Tibial artery (tissue), 4 donors: ENCODE data around the gene BCL3.

Experiments used
- DNase-seq, 2 donors: peaks; one replicate each; pipeline ENCODE4 v3.0.0-alpha.2; 2019
- H3K27ac ChIP-seq, 2 donors: fragments of 200-600 bp; sonication (generic) in 1 of 2; 1 replicate in 1 of 2; 2 replicates in 1 of 2; pipeline ENCODE4 v1.5.1; 2018 to 2019; ENCODE audit warnings: mild to moderate bottlenecking in 1 of 2
- H3K27me3 ChIP-seq, 2 donors: fragments of 200-600 bp; sonication (generic) in 1 of 2; one replicate each; pipeline versions ENCODE4 v1.5.1 to v1.6.0; 2016 to 2019
- H3K36me3 ChIP-seq, 3 donors: fragments of 200-600 bp; sonication (generic) in 2 of 3; one replicate each; pipeline ENCODE4 v1.5.1; 2016 to 2019; ENCODE audit warnings: mild to moderate bottlenecking in 2 of 3
- H3K4me1 ChIP-seq, 4 donors: fragments of 200-600 bp; sonication (generic) in 2 of 4; 1 replicate in 3 of 4; 2 replicates in 1 of 4; pipeline ENCODE4 v1.5.1; 2016 to 2019
- H3K4me3 ChIP-seq, 2 donors: fragments of 200-600 bp; sonication (generic) in 1 of 2; 1 replicate in 1 of 2; 2 replicates in 1 of 2; pipeline ENCODE4 v1.5.1; 2018 to 2019; ENCODE audit warnings: mild to moderate bottlenecking in 2 of 2
- H3K9me3 ChIP-seq, 3 donors: fragments of 200-600 bp; sonication (generic) in 1 of 3; one replicate each; pipeline ENCODE4 v1.5.1; 2016 to 2019
- intact Hi-C: fragments of 100-400 bp; cut with DNase I; formaldehyde crosslinking; loops from one replicate; pipeline ENCODE4 v1.15.0; 2023; ENCODE audit warnings: low total_unique reads
- TF ChIP-seq, protein P1 (sequence below), 2 experiments: fragments of 200-600 bp in 1 of 2; fragments of 450-650 bp in 1 of 2; IDR thresholded peaks; one replicate each; pipeline ENCODE4 v1.5.1; 2017 to 2019; ENCODE audit warnings: antibody characterized with exemption in 2 of 2, mild to moderate bottlenecking in 1 of 2, moderate library complexity in 1 of 2

BCL3 gene

GRCh38 chr19:44740351-44740824, 8.1 kb upstream of the BCL3 start:
- Histone ChIP-seq H3K4me1 (peaks cover 0 to 50% (median 34%) of the 10 kb centered on the region in 4 donors), H3K36me3 (no peaks in the 10 kb centered on the region), H3K4me3 (no peak overlapping the region), H3K27ac (peak overlapping the region; percentile 78 to 80), H3K9me3 (no peaks in the 10 kb centered on the region), H3K27me3 (no peaks in the 10 kb centered on the region)
- DNase-seq = no peak
- intact Hi-C loops = no loop called here
- TF ChIP-seq, protein P1, sequence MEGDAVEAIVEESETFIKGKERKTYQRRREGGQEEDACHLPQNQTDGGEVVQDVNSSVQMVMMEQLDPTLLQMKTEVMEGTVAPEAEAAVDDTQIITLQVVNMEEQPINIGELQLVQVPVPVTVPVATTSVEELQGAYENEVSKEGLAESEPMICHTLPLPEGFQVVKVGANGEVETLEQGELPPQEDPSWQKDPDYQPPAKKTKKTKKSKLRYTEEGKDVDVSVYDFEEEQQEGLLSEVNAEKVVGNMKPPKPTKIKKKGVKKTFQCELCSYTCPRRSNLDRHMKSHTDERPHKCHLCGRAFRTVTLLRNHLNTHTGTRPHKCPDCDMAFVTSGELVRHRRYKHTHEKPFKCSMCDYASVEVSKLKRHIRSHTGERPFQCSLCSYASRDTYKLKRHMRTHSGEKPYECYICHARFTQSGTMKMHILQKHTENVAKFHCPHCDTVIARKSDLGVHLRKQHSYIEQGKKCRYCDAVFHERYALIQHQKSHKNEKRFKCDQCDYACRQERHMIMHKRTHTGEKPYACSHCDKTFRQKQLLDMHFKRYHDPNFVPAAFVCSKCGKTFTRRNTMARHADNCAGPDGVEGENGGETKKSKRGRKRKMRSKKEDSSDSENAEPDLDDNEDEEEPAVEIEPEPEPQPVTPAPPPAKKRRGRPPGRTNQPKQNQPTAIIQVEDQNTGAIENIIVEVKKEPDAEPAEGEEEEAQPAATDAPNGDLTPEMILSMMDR (IDR thresholded peaks at IDR 0.05) = no peak

- no peaks in the 10 kb centered on the region for H3K9me3 ChIP-seq
- H3K36me3 ChIP-seq = no peaks in the 10 kb centered on the region
- H3K4me1 ChIP-seq = peaks cover 0 to 58% (median 38%) of the 10 kb centered on the region in 4 donors
- no peak overlapping the region for H3K4me3 ChIP-seq
- DNase-seq = no peak
- intact Hi-C loops = no loop called here
- peak overlapping the region; percentile 78 to 80 for H3K27ac ChIP-seq
- H3K27me3 ChIP-seq = no peaks in the 10 kb centered on the region
- TF ChIP-seq, protein P1 (IDR thresholded peaks at IDR 0.05) = no peak
These were observed 7.2 kb upstream of the BCL3 start for GRCh38 chr19:44741258-44741731.

GRCh38 chr19:44741841-44742329, 6.6 kb upstream of the BCL3 start:
- peak; percentile 99 to 100 for DNase-seq
- peak overlapping the region; percentile 80 for H3K27ac ChIP-seq
- H3K27me3 ChIP-seq = no peaks in the 10 kb centered on the region
- H3K9me3 ChIP-seq = no peaks in the 10 kb centered on the region
- H3K4me3 ChIP-seq = no peak overlapping the region
- peaks cover 0 to 63% (median 43%) of the 10 kb centered on the region in 4 donors for H3K4me1 ChIP-seq
- TF ChIP-seq, protein P1 (IDR thresholded peaks at IDR 0.05) = no peak
- intact Hi-C loops = no loop called here
- H3K36me3 ChIP-seq = no peaks in the 10 kb centered on the region

GRCh38 chr19:44742330-44743061, 6.0 kb upstream of the BCL3 start:
- H3K27ac ChIP-seq = peak overlapping the region; percentile 80
- H3K4me1 ChIP-seq = peaks cover 0 to 61% (median 48%) of the 10 kb centered on the region in 4 donors
- TF ChIP-seq, protein P1 (IDR thresholded peaks at IDR 0.05) = no peak
- H3K9me3 ChIP-seq = no peaks in the 10 kb centered on the region
- no peaks in the 10 kb centered on the region for H3K36me3 ChIP-seq
- no peak for DNase-seq
- no peaks in the 10 kb centered on the region for H3K27me3 ChIP-seq
- intact Hi-C loops = no loop called here
- no peak overlapping the region for H3K4me3 ChIP-seq

DNA sequence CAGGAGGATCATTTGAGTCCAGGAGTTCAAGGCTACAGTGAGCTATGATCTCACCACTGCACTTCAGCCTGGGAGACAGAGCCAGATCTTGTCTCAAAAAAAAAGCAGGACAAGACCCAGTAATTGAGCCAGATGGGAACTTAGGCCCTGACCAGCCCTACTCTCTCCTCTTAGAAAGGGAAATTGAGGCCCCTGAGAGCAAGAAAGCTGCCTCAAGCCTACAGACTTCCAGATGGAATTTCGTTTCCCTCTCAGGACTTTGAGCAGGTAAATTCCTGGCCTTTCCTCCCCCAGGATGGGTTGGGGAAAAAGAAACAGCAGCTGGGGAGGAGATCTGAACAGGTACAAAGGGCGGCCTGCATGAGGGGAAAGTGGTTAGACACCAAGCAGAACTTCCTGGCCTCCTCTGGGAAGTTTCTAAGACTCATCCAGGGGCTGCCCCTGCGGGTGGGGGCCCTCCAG, 3.6 kb upstream of the BCL3 start:
- H3K4me3 ChIP-seq = no peak overlapping the region
- no peak for DNase-seq
- intact Hi-C loops = no loop called here

More for the DNA sequence above, 3.6 kb upstream of the BCL3 start:
- peak overlapping the region; percentile 77 to 82 for H3K27ac ChIP-seq
- no peaks in the 10 kb centered on the region for H3K36me3 ChIP-seq
- no peaks in the 10 kb centered on the region for H3K9me3 ChIP-seq
- H3K27me3 ChIP-seq = no peaks in the 10 kb centered on the region
- H3K4me1 ChIP-seq = peaks cover 0 to 71% (median 65%) of the 10 kb centered on the region in 4 donors
- TF ChIP-seq, protein P1 (IDR thresholded peaks at IDR 0.05) = no peak
